Astrocyte of the spinal cord (primary cell): ENCODE results near the gene TBC1D22A.
A peak's percentile ranks its signal among the peaks of the same experiment; 100 is the strongest.

Experiments used
- DNase-seq: peaks from one replicate; pipeline ENCODE4 v3.0.0; 2011; ENCODE audit warnings: low read depth, low spot score
- H3K4me3 ChIP-seq: 2 replicates; pipeline ENCODE4 v1.5.1; 2011; ENCODE audit warnings: low read depth, mild to moderate bottlenecking, low read length, moderate library complexity
- CTCF ChIP-seq: IDR thresholded peaks from 2 replicates; pipeline ENCODE4 v1.5.1; 2012; ENCODE audit warnings: low read depth, mild to moderate bottlenecking, low read length, inconsistent platforms
- in situ Hi-C: cut with HindIII; loops from 2 replicates; pipeline ENCODE4 v1.10.0; 2017; ENCODE audit warnings: low sequenced_read_pairs

TBC1D22A gene

GRCh38 chr22:47199261-47199978 lies 437.0 kb downstream of the TBC1D22A start:
- no peak for DNase-seq
- no peak for TF ChIP-seq CTCF
- in situ Hi-C loops: no loop called here
- H3K4me3 ChIP-seq: no peak overlapping the region

- TF ChIP-seq CTCF: no peak
Measured at GRCh38 chr22:47199979-47200272, 437.5 kb downstream of the TBC1D22A start.

GRCh38 chr22:47200273-47201051 lies 438.0 kb downstream of the TBC1D22A start:
- H3K4me3 ChIP-seq: no peak overlapping the region
- in situ Hi-C loops: no loop called here
- peak; percentile 14 for TF ChIP-seq CTCF
- no peak for DNase-seq

More at GRCh38 chr22:47199979-47200272, 437.5 kb downstream of the TBC1D22A start:
- H3K4me3 ChIP-seq: no peak overlapping the region
- in situ Hi-C loops: no loop called here
- no peak for DNase-seq

GRCh38 chr22:47201186-47201995 lies 438.9 kb downstream of the TBC1D22A start:
- no peak for DNase-seq
- no peak overlapping the region for H3K4me3 ChIP-seq
- in situ Hi-C loops: no loop called here
- no peak for TF ChIP-seq CTCF

GRCh38 chr22:47201996-47202818 lies 439.8 kb downstream of the TBC1D22A start:
- in situ Hi-C loops: no loop called here
- DNase-seq: no peak
- no peak overlapping the region for H3K4me3 ChIP-seq
- no peak for TF ChIP-seq CTCF
